B cell (primary cell): ENCODE results near the gene ANXA10. TPM values are rescaled to one million over a fixed set of nuclear protein-coding genes. Genes with fewer than 3 reads are reported as not detected.

Source experiments
- ATAC-seq: fragments of 200-7000 bp; cut with Tn5 transposase; one replicate; pipeline ENCODE4 v1.10.0; 2021; ENCODE audit warnings: low read depth, mild to moderate bottlenecking, moderate number of reproducible peaks, moderate library complexity
- CTCF ChIA-PET: fragments of 350-600 bp; sonication (Branson Sonifier 250); formaldehyde crosslinking; loops from one replicate; lab custom pipeline; 2021; ENCODE audit warnings: antibody characterized with exemption, inconsistent platforms; lab: Charles Lee
- POLR2A ChIA-PET: fragments of 350-600 bp; sonication (Branson Sonifier 250); formaldehyde crosslinking; loops from one replicate; lab custom pipeline; 2021; ENCODE audit warnings: antibody characterized with exemption; lab: Charles Lee
- DNase-seq: peaks from one replicate; pipeline ENCODE4 v3.0.0; 2013
- H2AFZ ChIP-seq: 2 replicates; pipeline ENCODE4 v1.6.1; 2012; ENCODE audit warnings: mild to moderate bottlenecking, low read depth, low read length; ENCODE audit not compliant: insufficient read depth, poor library complexity, severe bottlenecking
- H3K27ac ChIP-seq, 2 donors: 1 replicate in 1 of 2; 2 replicates in 1 of 2; pipeline ENCODE4 v1.5.1; 2012 to 2013; ENCODE audit warnings: low read length in 2 of 2, mild to moderate bottlenecking in 2 of 2, moderate library complexity in 1 of 2
- H3K27me3 ChIP-seq, 4 experiments: fragments of 200-600 bp in 1 of 4; sonication (generic) in 1 of 4; replicated peaks in 1 of 4; 1 replicate in 2 of 4; 2 replicates in 2 of 4; pipeline versions ENCODE4 v1.6.1 to v1.7.0; 2013 to 2016; ENCODE audit warnings: low read length in 3 of 4, mild to moderate bottlenecking in 2 of 4, mixed read lengths in 1 of 4, moderate library complexity in 1 of 4; ENCODE audit not compliant: insufficient read depth in 4 of 4, control insufficient read depth in 3 of 4; ENCODE audit errors: control extremely low read depth in 1 of 4
- H3K36me3 ChIP-seq, 2 experiments: replicated peaks in 1 of 2; 1 replicate in 1 of 2; 2 replicates in 1 of 2; pipeline versions ENCODE4 v1.6.1 to v1.7.1; 2013; ENCODE audit warnings: low read length in 1 of 2; ENCODE audit not compliant: insufficient read depth in 2 of 2, control insufficient read depth in 1 of 2; ENCODE audit errors: control extremely low read depth in 1 of 2, extremely low read depth in 1 of 2
- H3K4me1 ChIP-seq, 2 donors: fragments of 200-600 bp in 1 of 2; sonication (generic) in 1 of 2; 1 replicate in 1 of 2; 2 replicates in 1 of 2; pipeline versions ENCODE4 v1.5.1 to v1.6.1; 2013 to 2017; ENCODE audit warnings: low read length in 2 of 2; ENCODE audit not compliant: control insufficient read depth in 2 of 2, insufficient read depth in 2 of 2
- H3K4me2 ChIP-seq: replicated peaks from 2 replicates; pipeline ENCODE3; 2012; ENCODE audit warnings: mild to moderate bottlenecking, low read depth, low read length; ENCODE audit not compliant: poor library complexity, severe bottlenecking
- H3K4me3 ChIP-seq, 5 experiments: fragments of 200-600 bp in 1 of 5; sonication (generic) in 1 of 5; 1 replicate in 3 of 5; 2 replicates in 2 of 5; pipeline versions ENCODE4 v1.5.1 to v1.7.0; 2011 to 2016; ENCODE audit warnings: low read length in 4 of 5, mild to moderate bottlenecking in 4 of 5, low read depth in 2 of 5, control low read depth in 1 of 5, moderate library complexity in 1 of 5; ENCODE audit not compliant: insufficient read depth in 1 of 5; ENCODE audit errors: control extremely low read depth in 1 of 5, extremely low read depth in 1 of 5
- H3K79me2 ChIP-seq: fragments of 200-600 bp; sonication (generic); one replicate; pipeline ENCODE4 v1.6.0; 2016; ENCODE audit warnings: low read length; ENCODE audit not compliant: control insufficient read depth, insufficient read depth
- H3K9ac ChIP-seq: fragments of 200-600 bp; sonication (generic); 2 replicates; pipeline ENCODE4 v1.6.1; 2017; ENCODE audit warnings: mild to moderate bottlenecking, low read length, moderate library complexity
- H3K9me3 ChIP-seq, 3 donors: one replicate each; pipeline versions ENCODE4 v1.6.1 to v1.7.1; 2013; ENCODE audit warnings: low read length in 2 of 3; ENCODE audit not compliant: control insufficient read depth in 2 of 3, insufficient read depth in 1 of 3; ENCODE audit errors: control extremely low read depth in 1 of 3
- H4K20me1 ChIP-seq: 2 replicates; pipeline ENCODE4 v1.6.0; 2012; ENCODE audit warnings: mild to moderate bottlenecking, low read length; ENCODE audit not compliant: insufficient read depth, control insufficient read depth, poor library complexity, severe bottlenecking
- H3K27ac Mint-ChIP-seq: one replicate; pipeline ENCODE4 v1.8.0; 2021; ENCODE audit warnings: mixed read lengths
- H3K27me3 Mint-ChIP-seq: one replicate; pipeline ENCODE4 v1.8.0; 2021; ENCODE audit warnings: mixed read lengths
- H3K4me1 Mint-ChIP-seq: one replicate; pipeline ENCODE4 v1.8.0; 2021; ENCODE audit warnings: mixed read lengths
- H3K4me3 Mint-ChIP-seq: one replicate; pipeline ENCODE4 v1.8.0; 2021; ENCODE audit warnings: mixed read lengths
- H3K9me3 Mint-ChIP-seq: one replicate; pipeline ENCODE4 v1.8.0; 2022; ENCODE audit warnings: mixed read lengths; ENCODE audit not compliant: insufficient read depth
- CTCF ChIP-seq: fragments of 200-600 bp; IDR thresholded peaks from one replicate; pipeline ENCODE4 v1.8.0; 2022; ENCODE audit warnings: antibody characterized with exemption, mild to moderate bottlenecking
- EZH2 ChIP-seq: IDR thresholded peaks from 2 replicates; pipeline ENCODE4 v1.6.1; 2012; ENCODE audit warnings: borderline replicate concordance, low read depth, mild to moderate bottlenecking, moderate library complexity, low read length; ENCODE audit not compliant: insufficient read depth, poor library complexity, severe bottlenecking
- WGBS: methylation state at CpG from one replicate; pipeline ENCODE4 v1.1.5; 2013; ENCODE audit warnings: missing lambda C conversion rate; ENCODE audit not compliant: insufficient coverage; 5-methylcytosine and 5-hydroxymethylcytosine counted together
- intact Hi-C: fragments of 100-400 bp; cut with micrococcal nuclease; formaldehyde crosslinking; loops from one replicate; pipeline ENCODE4 v1.10.0; 2022
- polyA plus RNA-seq: library from polyadenylated mRNA; depleted of rRNA; stranded (reverse); fragments of >200 nt; gene quantifications from 2 replicates; pipeline ENCODE4 v1.2.3, GENCODE V29; 2012
- total RNA-seq, 2 donors: library from RNA; stranded (reverse); fragments of 120-200 nt in 1 of 2; gene quantifications; 1 replicate in 1 of 2; 2 replicates in 1 of 2; pipeline versions ENCODE4 v1.2.3 to v1.2.4, GENCODE V29; 2013 to 2022

Gene ANXA10
- total and polyA plus RNA-seq, 2 donors (not counting 1 experiment from before 2014, with no cell fraction given): not detected

GRCh38 chr4:168183717-168184571 is 91.6 kb downstream of the ANXA10 start:
- no peak overlapping the region for H3K9ac ChIP-seq
- 57% methylated on average over 3 of the region's 6 CpGs for WGBS

More at GRCh38 chr4:168183717-168184571, 91.6 kb downstream of the ANXA10 start:
- ATAC-seq (no peak), DNase-seq (peak; percentile 12)
- Histone ChIP-seq H3K4me2 (no peak overlapping the region), H3K27me3 (no peaks in the 10 kb centered on the region), H3K4me3 (no peak overlapping the region), H3K9me3 (no peaks in the 10 kb centered on the region), H3K27ac (no peak overlapping the region), H3K36me3 (no peaks in the 10 kb centered on the region), H3K4me1 (peaks cover 0 to 3% of the 10 kb centered on the region in 2 donors), H4K20me1 (no peaks in the 10 kb centered on the region), H2AFZ (no peak overlapping the region), H3K79me2 (no peaks in the 10 kb centered on the region)
- Mint-ChIP-seq H3K4me1 (peaks cover 5% of the 10 kb centered on the region), H3K27me3 (no peaks in the 10 kb centered on the region), H3K9me3 (peaks cover 2% of the 10 kb centered on the region), H3K27ac (no peak overlapping the region), H3K4me3 (no peak overlapping the region)
- intact Hi-C loops: loop anchor here (2.0 to 10.0 kb wide), 4 partner anchors 738 to 1863 kb away; no protein-coding TSS in a partner anchor
- TF ChIP-seq EZH2: no peak
- TF ChIP-seq CTCF: peak; percentile 52
- ChIA-PET CTCF (interaction anchor here (0.7 kb wide), 1 partner anchor 739 kb away, joined by 3 read pairs; no protein-coding TSS in a partner anchor), POLR2A (no interaction called here)
